HG03175 (cell line): ENCODE measurements around the gene SULT1A2.
"Not testable (repeated sequence)": the region's sequence is repeated elsewhere in the genome, so short reads cannot be mapped to it uniquely, and the experiment has no call there.

ENCODE experiments used
- ATAC-seq: cut with Tn5 transposase; IDR thresholded peaks from one replicate; pipeline ENCODE4 v1.9.1; 2021; ENCODE audit warnings: mild to moderate bottlenecking, moderate library complexity; ENCODE audit not compliant: unreplicated experiment

Gene SULT1A2

GRCh38 chr16:28609631-28610594 is 13.1 kb upstream of the SULT1A2 start, which contains the start of gene SULT1A1:
Gene SULT1A1 (minus strand): TSS chr16:28610044. CDS start chr16:28608855, 1,189 bp downstream.
- ATAC-seq: no peak

- not testable (repeated sequence) for ATAC-seq
Measured at GRCh38 chr16:28608867-28609596, 12.2 kb upstream of the SULT1A2 start.

- ATAC-seq: not testable (repeated sequence)
Measured at GRCh38 chr16:28608496-28608808, 11.6 kb upstream of the SULT1A2 start.

- ATAC-seq: not testable (repeated sequence)
Measured at GRCh38 chr16:28607681-28608495, 11.0 kb upstream of the SULT1A2 start.

GRCh38 chr16:28607116-28607623 is 10.3 kb upstream of the SULT1A2 start:
- ATAC-seq: no peak

GRCh38 chr16:28606291-28607115 is 9.7 kb upstream of the SULT1A2 start:
- no peak for ATAC-seq

GRCh38 chr16:28604186-28604565 is 7.3 kb upstream of the SULT1A2 start:
- no peak for ATAC-seq

GRCh38 chr16:28603381-28604185 is 6.7 kb upstream of the SULT1A2 start:
- ATAC-seq: no peak

GRCh38 chr16:28602529-28602928 is 5.7 kb upstream of the SULT1A2 start:
- no peak for ATAC-seq

GRCh38 chr16:28602062-28602461 is 5.2 kb upstream of the SULT1A2 start:
- not testable (repeated sequence) for ATAC-seq

- not testable (repeated sequence) for ATAC-seq
Measured at GRCh38 chr16:28601589-28601988, 4.7 kb upstream of the SULT1A2 start.

GRCh38 chr16:28600965-28601364 is 4.1 kb upstream of the SULT1A2 start:
- not testable (repeated sequence) for ATAC-seq

- not testable (repeated sequence) for ATAC-seq
Measured at GRCh38 chr16:28599377-28600285, 2.8 kb upstream of the SULT1A2 start.

GRCh38 chr16:28597692-28598261 is 927 bp upstream of the SULT1A2 start:
- no peak for ATAC-seq

- no peak for ATAC-seq
Measured at GRCh38 chr16:28596115-28596630, 677 bp downstream of the SULT1A2 start.

- not testable (repeated sequence) for ATAC-seq
Measured at GRCh38 chr16:28595451-28595850, 1.4 kb downstream of the SULT1A2 start.

- ATAC-seq: no peak
Measured at GRCh38 chr16:28592979-28593553, 3.8 kb downstream of the SULT1A2 start.
